ENCODE measurements around the gene IRF2BP1.

- TF ChIP-seq ZNF223 (tag by site-specific recombination; IDR thresholded peaks at IDR 0.05) (no peak), ELK4 (IDR thresholded peaks at IDR 0.05; ENCODE audit: borderline replicate concordance, low read depth, low read length) (no peak), ZNF221 (tag by site-specific recombination; IDR thresholded peaks at IDR 0.05; ENCODE audit: borderline replicate concordance) (no peak), CTCF (tag by site-specific recombination; IDR thresholded peaks at IDR 0.05) (no peak), ZNF600 (tag by site-specific recombination; IDR thresholded peaks at IDR 0.05) (no peak), MEIS1 (CRISPR knock-in tag; IDR thresholded peaks at IDR 0.05; ENCODE audit: borderline replicate concordance) (no peak), REST (tag by site-specific recombination; IDR thresholded peaks at IDR 0.05) (no peak), KLF16 (tag by site-specific recombination; IDR thresholded peaks at IDR 0.05) (no peak), GLIS1 (tag by site-specific recombination; IDR thresholded peaks at IDR 0.05) (no peak), ZNF692 (tag by site-specific recombination; IDR thresholded peaks at IDR 0.05) (no peak), ZNF202 (tag by site-specific recombination; IDR thresholded peaks at IDR 0.05; ENCODE audit: borderline replicate concordance) (no peak), ZNF239 (tag by site-specific recombination; IDR thresholded peaks at IDR 0.05) (no peak)
- TF ChIP-seq, protein P1, sequence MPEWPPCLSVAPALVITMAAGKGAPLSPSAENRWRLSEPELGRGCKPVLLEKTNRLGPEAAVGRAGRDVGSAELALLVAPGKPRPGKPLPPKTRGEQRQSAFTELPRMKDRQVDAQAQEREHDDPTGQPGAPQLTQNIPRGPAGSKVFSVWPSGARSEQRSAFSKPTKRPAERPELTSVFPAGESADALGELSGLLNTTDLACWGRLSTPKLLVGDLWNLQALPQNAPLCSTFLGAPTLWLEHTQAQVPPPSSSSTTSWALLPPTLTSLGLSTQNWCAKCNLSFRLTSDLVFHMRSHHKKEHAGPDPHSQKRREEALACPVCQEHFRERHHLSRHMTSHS (tag by site-specific recombination; IDR thresholded peaks at IDR 0.05), result no peak
Observed at GRCh38 chr19:45929247-45929646, 43.3 kb upstream of the IRF2BP1 start.

Measured in HEK293 (cell line).